Measurements from ENCODE around the gene SCRT2. TPM values are rescaled to one million over a fixed set of nuclear protein-coding genes. Genes with fewer than 3 reads are reported as not detected.
A peak's percentile ranks its signal among the peaks of the same experiment; 100 is the strongest.

Gene SCRT2
- total RNA-seq, 1 donor from 2014 or later, result not detected

- no peak overlapping the region for H3K27ac Mint-ChIP-seq
- H3K4me1 Mint-ChIP-seq, result peaks cover 19% of the 10 kb centered on the region
- Histone ChIP-seq H3K36me3 (no peaks in the 10 kb centered on the region), H3K4me3 (no peak overlapping the region), H2AFZ (replicated peaks) (peak overlapping the region; percentile 22), H3K27ac (no peak overlapping the region), H3K4me2 (peak overlapping the region; percentile 57), H3K9ac (no peak overlapping the region), H3K9me3 (ENCODE audit: low read depth) (no peaks in the 10 kb centered on the region), H3F3A (ENCODE audit: low read depth) (no peaks in the 10 kb centered on the region), H3K4me1 (peaks cover 12% of the 10 kb centered on the region), H3K27me3 (no peaks in the 10 kb centered on the region), H3K79me2 (ENCODE audit: low read depth) (no peaks in the 10 kb centered on the region), H4K20me1 (ENCODE audit: low read depth) (no peaks in the 10 kb centered on the region)
- H3K27me3 Mint-ChIP-seq (ENCODE audit: insufficient read depth, low read depth), result peaks cover 20% of the 10 kb centered on the region
- peak; percentile 55 for DNase-seq (ENCODE audit: low spot score)
- no peak overlapping the region for H3K4me3 Mint-ChIP-seq
- H3K36me3 Mint-ChIP-seq, result no peaks in the 10 kb centered on the region
- TF ChIP-seq CTCF (IDR thresholded peaks at IDR 0.05) (no peak), EZH2phosphoT487 (IDR thresholded peaks at IDR 0.05) (no peak), EZH2 (IDR thresholded peaks at IDR 0.05) (no peak)
- H3K9me3 Mint-ChIP-seq, result no peaks in the 10 kb centered on the region
Observed at GRCh38 chr20:699811-700338, 24.3 kb upstream of the SCRT2 start.

- H3K9me3 ChIP-seq (ENCODE audit: low read depth), result no peaks in the 10 kb centered on the region
- no peaks in the 10 kb centered on the region for H4K20me1 ChIP-seq (ENCODE audit: low read depth)
- H3F3A ChIP-seq (ENCODE audit: low read depth), result no peaks in the 10 kb centered on the region
- peak overlapping the region; percentile 22 for H2AFZ ChIP-seq (replicated peaks)
- no peaks in the 10 kb centered on the region for H3K36me3 Mint-ChIP-seq
- DNase-seq (ENCODE audit: low spot score), result no peak
- H3K36me3 ChIP-seq, result no peaks in the 10 kb centered on the region
- H3K4me3 Mint-ChIP-seq, result no peak overlapping the region
- H3K4me2 ChIP-seq, result peak overlapping the region; percentile 57
- no peak overlapping the region for H3K27ac Mint-ChIP-seq
- no peaks in the 10 kb centered on the region for H3K79me2 ChIP-seq (ENCODE audit: low read depth)
- H3K4me1 Mint-ChIP-seq, result peaks cover 19% of the 10 kb centered on the region
- no peak overlapping the region for H3K9ac ChIP-seq
- TF ChIP-seq CTCF (IDR thresholded peaks at IDR 0.05), result no peak
- no peak for TF ChIP-seq EZH2phosphoT487 (IDR thresholded peaks at IDR 0.05)
- TF ChIP-seq EZH2 (IDR thresholded peaks at IDR 0.05), result no peak
- H3K4me1 ChIP-seq, result peaks cover 12% of the 10 kb centered on the region
- H3K9me3 Mint-ChIP-seq, result no peaks in the 10 kb centered on the region
- peaks cover 20% of the 10 kb centered on the region for H3K27me3 Mint-ChIP-seq (ENCODE audit: insufficient read depth, low read depth)
- H3K4me3 ChIP-seq, result no peak overlapping the region
- H3K27ac ChIP-seq, result no peak overlapping the region
- no peaks in the 10 kb centered on the region for H3K27me3 ChIP-seq
Observed at GRCh38 chr20:699342-699741, 23.7 kb upstream of the SCRT2 start.

DNA sequence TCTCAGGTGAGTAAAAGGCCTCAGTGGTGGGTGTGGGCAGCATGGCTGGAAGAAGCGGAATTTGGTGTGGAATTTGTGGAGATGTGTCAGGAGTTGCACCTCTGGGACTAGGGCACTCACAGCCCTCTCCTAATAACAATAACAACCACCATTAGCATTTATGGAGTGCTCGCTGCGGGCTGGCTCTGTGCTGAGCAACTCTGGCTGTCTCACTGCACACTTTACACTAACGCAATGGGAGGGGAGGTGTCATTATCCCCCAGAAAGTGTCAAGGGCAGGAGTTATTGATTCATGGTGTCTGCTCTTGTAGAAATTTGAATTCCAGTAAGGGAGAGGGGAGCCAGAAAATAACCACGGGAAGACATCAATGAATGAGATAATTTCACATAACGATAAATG, 22.7 kb upstream of the SCRT2 start:
- Mint-ChIP-seq H3K4me1 (peaks cover 19% of the 10 kb centered on the region), H3K4me3 (no peak overlapping the region), H3K27ac (peak overlapping the region; percentile 64), H3K9me3 (no peaks in the 10 kb centered on the region), H3K27me3 (ENCODE audit: insufficient read depth, low read depth) (peaks cover 18% of the 10 kb centered on the region), H3K36me3 (no peaks in the 10 kb centered on the region)
- no peaks in the 10 kb centered on the region for H4K20me1 ChIP-seq (ENCODE audit: low read depth)
- H3K4me1 ChIP-seq, result peaks cover 12% of the 10 kb centered on the region
- H3F3A ChIP-seq (ENCODE audit: low read depth), result no peaks in the 10 kb centered on the region
- H3K4me3 ChIP-seq, result no peak overlapping the region
- H3K79me2 ChIP-seq (ENCODE audit: low read depth), result no peaks in the 10 kb centered on the region
- no peaks in the 10 kb centered on the region for H3K36me3 ChIP-seq
- no peaks in the 10 kb centered on the region for H3K9me3 ChIP-seq (ENCODE audit: low read depth)
- H3K4me2 ChIP-seq, result no peak overlapping the region
- no peak overlapping the region for H3K9ac ChIP-seq
- no peak overlapping the region for H2AFZ ChIP-seq (replicated peaks)
- TF ChIP-seq CTCF (IDR thresholded peaks at IDR 0.05) (no peak), EZH2phosphoT487 (IDR thresholded peaks at IDR 0.05) (no peak), EZH2 (IDR thresholded peaks at IDR 0.05) (no peak)
- H3K27me3 ChIP-seq, result no peaks in the 10 kb centered on the region
- no peak overlapping the region for H3K27ac ChIP-seq
- no peak for DNase-seq (ENCODE audit: low spot score)

Data from neural progenitor cell (in vitro differentiated cells).